Right cardiac atrium (tissue), 5 donors: Measurements from ENCODE around the gene ECE2. TPM values are rescaled to one million over a fixed set of nuclear protein-coding genes. Genes with fewer than 3 reads are reported as not detected.

Experiments
- ATAC-seq, 2 donors: fragments of 200-7000 bp; cut with Tn5 transposase; one replicate each; pipeline versions ENCODE4 v1.8.0 to v1.9.1; 2020; ENCODE audit warnings: moderate library complexity in 2 of 2, mild to moderate bottlenecking in 1 of 2
- DNase-seq, 3 donors: peaks; one replicate each; pipeline ENCODE4 v3.0.0-alpha.2; 2020
- H3K27ac ChIP-seq: one replicate; pipeline ENCODE4 v1.5.1; 2013; ENCODE audit warnings: mild to moderate bottlenecking, low read length, control low read depth, moderate library complexity
- H3K27me3 ChIP-seq: one replicate; pipeline ENCODE4 v1.6.1; 2013; ENCODE audit not compliant: control insufficient read depth, insufficient read depth
- H3K4me1 ChIP-seq: one replicate; pipeline ENCODE4 v1.6.1; 2013; ENCODE audit warnings: low read length; ENCODE audit not compliant: control insufficient read depth, insufficient read depth
- H3K4me3 ChIP-seq: one replicate; pipeline ENCODE4 v1.5.1; 2013; ENCODE audit warnings: low read length, control low read depth
- H3K9me3 ChIP-seq: one replicate; pipeline ENCODE4 v1.6.1; 2013; ENCODE audit warnings: low read length; ENCODE audit not compliant: control insufficient read depth
- WGBS: extraction: QIAGEN DNeasy Blood & Tissue Kit; methylation state at CpG from one replicate; pipeline ENCODE4 v1.1.7; 2013; 5-methylcytosine and 5-hydroxymethylcytosine counted together
- intact Hi-C, 4 donors: fragments of 100-400 bp; cut with DNase I; formaldehyde crosslinking; loops; one replicate each; pipeline versions ENCODE4 v1.11.0 to v1.14.0; 2022 to 2023
- polyA plus RNA-seq: library from polyadenylated mRNA; stranded (reverse); fragments of 200-250 nt; gene quantifications from one replicate; pipeline ENCODE4 v1.2.3, GENCODE V29; 2013
- total RNA-seq, 4 donors: library from RNA; stranded (reverse); fragmentation: NEBNext Ultra II Directional; extraction: Animal tissue kit (Norgen Biotek cat#: 25700); gene quantifications; one replicate each; pipeline ENCODE4 v1.2.1, GENCODE V29; 2021
- donor health status: healthy with polysubstance abuse.
- donor health status: DM: no; HTN: yes; CAD: no.
- donor health status: DM: no; HTN: no; CAD: no.
- donor health status: DM: no; HTN: yes; CAD: no; lungs with severe emphysema.
- donor health status: DM: yes; HTN: yes; CAD: no.

Gene ECE2
- total and polyA plus RNA-seq, 5 donors = 1.2 to 6.6 (median 2.6) TPM

GRCh38 chr3:184315543-184315867, 39.7 kb downstream of the ECE2 start:
- WGBS = 6% methylated on average over 6 of the region's 6 CpGs
- peaks cover 17% of the 10 kb centered on the region for H3K4me1 ChIP-seq

GRCh38 chr3:184315871-184316661, 40.2 kb downstream of the ECE2 start:
- peak overlapping the region; percentile 36 for H3K27ac ChIP-seq
- ATAC-seq = no peak
- WGBS = 28% methylated on average over 16 of the region's 16 CpGs
- peaks cover 17% of the 10 kb centered on the region for H3K4me1 ChIP-seq
- no peaks in the 10 kb centered on the region for H3K9me3 ChIP-seq
- intact Hi-C loops = loop anchor here in 1 of 4 donors (2.0 kb wide), 1 partner anchor 47 kb away; no protein-coding TSS in a partner anchor
- peak in 2 of 3 donors; percentile 60 to 63 for DNase-seq
- peak overlapping the region; percentile 98 for H3K4me3 ChIP-seq
- H3K27me3 ChIP-seq = no peaks in the 10 kb centered on the region

More at GRCh38 chr3:184315543-184315867, 39.7 kb downstream of the ECE2 start:
- peak overlapping the region; percentile 97 for H3K27ac ChIP-seq
- peak in 1 of 2 donors; percentile 0 for ATAC-seq
- DNase-seq = no peak
- no peaks in the 10 kb centered on the region for H3K9me3 ChIP-seq
- intact Hi-C loops = loop anchor here in 1 of 4 donors (2.0 kb wide), 1 partner anchor 47 kb away; no protein-coding TSS in a partner anchor
- H3K4me3 ChIP-seq = peak overlapping the region; percentile 98
- H3K27me3 ChIP-seq = no peaks in the 10 kb centered on the region

- WGBS = 77% methylated on average over 7 of the region's 7 CpGs
- DNase-seq (peak in 2 of 3 donors; percentile 9 to 16), ATAC-seq (no peak)
- no peak overlapping the region for H3K27ac ChIP-seq
- no peaks in the 10 kb centered on the region for H3K9me3 ChIP-seq
- intact Hi-C loops = no loop called here
- H3K4me1 ChIP-seq = peaks cover 21% of the 10 kb centered on the region
- H3K27me3 ChIP-seq = no peaks in the 10 kb centered on the region
- no peak overlapping the region for H3K4me3 ChIP-seq
Observed at GRCh38 chr3:184316792-184317191, 41.0 kb downstream of the ECE2 start.

GRCh38 chr3:184317201-184317600, 41.4 kb downstream of the ECE2 start:
- no peak for ATAC-seq
- Histone ChIP-seq H3K4me3 (no peak overlapping the region), H3K9me3 (no peaks in the 10 kb centered on the region), H3K4me1 (peaks cover 21% of the 10 kb centered on the region), H3K27ac (no peak overlapping the region), H3K27me3 (no peaks in the 10 kb centered on the region)
- DNase-seq = peak in 2 of 3 donors; percentile 36 to 56
- intact Hi-C loops = no loop called here
- WGBS = 60% methylated on average over 5 of the region's 5 CpGs

GRCh38 chr3:184320104-184320445, 44.3 kb downstream of the ECE2 start:
- Histone ChIP-seq H3K4me3 (no peak overlapping the region), H3K4me1 (peaks cover 21% of the 10 kb centered on the region), H3K27me3 (no peaks in the 10 kb centered on the region), H3K27ac (peak overlapping the region; percentile 53), H3K9me3 (no peaks in the 10 kb centered on the region)
- intact Hi-C loops = no loop called here
- ATAC-seq (peak; percentile 89 to 93), DNase-seq (peak; percentile 99)
- 1% methylated on average over 4 of the region's 4 CpGs for WGBS

- WGBS = 74% methylated on average over 5 of the region's 5 CpGs
- Histone ChIP-seq H3K4me1 (peaks cover 17% of the 10 kb centered on the region), H3K9me3 (no peaks in the 10 kb centered on the region), H3K27me3 (no peaks in the 10 kb centered on the region), H3K27ac (peak overlapping the region; percentile 20), H3K4me3 (no peak overlapping the region)
- ATAC-seq = no peak
- intact Hi-C loops = no loop called here
- DNase-seq = peak in 2 of 3 donors; percentile 44 to 60
Observed at GRCh38 chr3:184321666-184322065, 45.8 kb downstream of the ECE2 start.

- Histone ChIP-seq H3K9me3 (no peaks in the 10 kb centered on the region), H3K4me3 (no peak overlapping the region), H3K27ac (peak overlapping the region; percentile 30), H3K4me1 (peaks cover 11% of the 10 kb centered on the region), H3K27me3 (no peaks in the 10 kb centered on the region)
- DNase-seq = peak; percentile 53 to 75 (median 69)
- WGBS = 82% methylated on average over 20 of the region's 20 CpGs
- intact Hi-C loops = no loop called here
- ATAC-seq = peak in 1 of 2 donors; percentile 8
Observed at GRCh38 chr3:184322731-184323487, 47.1 kb downstream of the ECE2 start.

GRCh38 chr3:184323696-184324095, 47.9 kb downstream of the ECE2 start:
- H3K4me3 ChIP-seq = no peak overlapping the region
- 74% methylated on average over 8 of the region's 8 CpGs for WGBS

GRCh38 chr3:184325269-184325668, 49.4 kb downstream of the ECE2 start:
- Histone ChIP-seq H3K4me3 (no peak overlapping the region), H3K27me3 (no peaks in the 10 kb centered on the region), H3K9me3 (no peaks in the 10 kb centered on the region), H3K4me1 (peaks cover 4% of the 10 kb centered on the region), H3K27ac (no peak overlapping the region)
- WGBS = 87% methylated on average over 13 of the region's 13 CpGs
- DNase-seq (peak in 2 of 3 donors; percentile 15 to 24), ATAC-seq (no peak)
- intact Hi-C loops = no loop called here

More at GRCh38 chr3:184323696-184324095, 47.9 kb downstream of the ECE2 start:
- intact Hi-C loops = no loop called here
- DNase-seq (peak; percentile 57 to 71 (median 59)), ATAC-seq (no peak)
- H3K4me1 ChIP-seq = peaks cover 11% of the 10 kb centered on the region
- H3K27ac ChIP-seq = peak overlapping the region; percentile 6
- H3K27me3 ChIP-seq = no peaks in the 10 kb centered on the region
- H3K9me3 ChIP-seq = no peaks in the 10 kb centered on the region

- no peak for ATAC-seq
- H3K27me3 ChIP-seq = no peaks in the 10 kb centered on the region
- DNase-seq = peak in 1 of 3 donors; percentile 13
- 79% methylated on average over 6 of the region's 6 CpGs for WGBS
- peaks cover 4% of the 10 kb centered on the region for H3K4me1 ChIP-seq
- no peaks in the 10 kb centered on the region for H3K9me3 ChIP-seq
- no peak overlapping the region for H3K27ac ChIP-seq
- no peak overlapping the region for H3K4me3 ChIP-seq
- intact Hi-C loops = no loop called here
Observed at GRCh38 chr3:184325715-184326369, 50.0 kb downstream of the ECE2 start.

GRCh38 chr3:184327171-184327570, 51.3 kb downstream of the ECE2 start:
- DNase-seq (peak in 2 of 3 donors; percentile 50 to 55), ATAC-seq (no peak)
- H3K4me1 ChIP-seq = no peaks in the 10 kb centered on the region
- no peaks in the 10 kb centered on the region for H3K27me3 ChIP-seq
- H3K4me3 ChIP-seq = no peak overlapping the region
- 94% methylated on average over 21 of the region's 21 CpGs for WGBS
- H3K27ac ChIP-seq = no peak overlapping the region
- no peaks in the 10 kb centered on the region for H3K9me3 ChIP-seq
- intact Hi-C loops = no loop called here
